GM12878 (cell line): ENCODE measurements around the gene B3GNT3. TPM values are rescaled to one million over a fixed set of nuclear protein-coding genes. Genes with fewer than 3 reads are reported as not detected.
A peak's percentile ranks its signal among the peaks of the same experiment; 100 is the strongest.

Experiments
- ATAC-seq: fragments of 200-7000 bp; cut with Tn5 transposase; 3 replicates; pipeline ENCODE4 v1.9.1; 2020; ENCODE audit warnings: mild to moderate bottlenecking, moderate library complexity
- BruUV-seq: library from RNA; stranded (reverse); fragments of 400-500 nt; replicated peaks from 2 replicates; lab custom pipeline; 2021; lab: Mats Ljungman, UMichigan
- CTCF ChIA-PET: fragments of 300-600 bp; sonication (Branson Sonifier 250); formaldehyde crosslinking; extraction: SDS; loops from one replicate; lab custom pipeline; 2021; ENCODE audit warnings: inconsistent platforms; lab: Yijun Ruan, JAX
- POLR2A ChIA-PET: fragments of 350-600 bp; formaldehyde crosslinking; extraction: SDS; loops from one replicate; lab custom pipeline; 2021; ENCODE audit warnings: inconsistent platforms; lab: Charles Lee
- RAD21 ChIA-PET: fragments of 300-600 bp; sonication (Branson Sonifier 250); formaldehyde crosslinking; loops from one replicate; lab custom pipeline; 2023; ENCODE audit warnings: antibody characterized with exemption; ENCODE audit not compliant: unreplicated experiment; lab: Charles Lee
- SMC1A ChIA-PET: fragments of 300-600 bp; sonication (Branson Sonifier 250); formaldehyde crosslinking; loops from one replicate; lab custom pipeline; 2023; ENCODE audit not compliant: unreplicated experiment, uncharacterized antibody; lab: Charles Lee
- DNase-seq: peaks from one replicate; pipeline ENCODE4 v3.0.0-alpha.2; 2011; ENCODE audit warnings: low read depth, low spot score
- FAIRE-seq: peaks from 3 replicates; lab custom pipeline; 2011; peaks lifted over from hg19 to GRCh38; lab: Jason Lieb, UNC
- H2AFZ ChIP-seq: 2 replicates; pipeline ENCODE4 v1.6.0; 2011; ENCODE audit warnings: low read depth, low read length, control low read depth; ENCODE audit not compliant: control insufficient read depth
- H3K27ac ChIP-seq: 2 replicates; pipeline ENCODE4 v1.5.1; 2011; ENCODE audit warnings: control low read depth; ENCODE audit not compliant: control insufficient read depth, insufficient read depth
- H3K27me3 ChIP-seq, 2 experiments: replicated peaks in 1 of 2; 2 replicates each; pipeline versions ENCODE4 v1.6.0 to v1.6.1; 2011; ENCODE audit warnings: low read length in 1 of 2; ENCODE audit not compliant: control insufficient read depth in 2 of 2, insufficient read depth in 2 of 2
- H3K36me3 ChIP-seq, 2 experiments: 2 replicates each; pipeline ENCODE4 v1.5.1; 2011; ENCODE audit warnings: low read length in 1 of 2; ENCODE audit not compliant: control insufficient read depth in 2 of 2, insufficient read depth in 2 of 2
- H3K4me1 ChIP-seq: 2 replicates; pipeline ENCODE4 v1.6.1; 2011; ENCODE audit warnings: mild to moderate bottlenecking, low read length, moderate library complexity, mixed read lengths; ENCODE audit not compliant: control insufficient read depth, insufficient read depth
- H3K4me2 ChIP-seq: 2 replicates; pipeline ENCODE4 v1.6.0; 2011; ENCODE audit warnings: control low read depth; ENCODE audit not compliant: control insufficient read depth, insufficient read depth
- H3K4me3 ChIP-seq: fragments of 200-600 bp; sonication (generic); 2 replicates; pipeline ENCODE4 v1.5.1; 2016
- H3K79me2 ChIP-seq: 2 replicates; pipeline ENCODE4 v1.6.0; 2011; ENCODE audit warnings: low read length; ENCODE audit not compliant: control insufficient read depth, insufficient read depth
- H3K9ac ChIP-seq: 2 replicates; pipeline ENCODE4 v1.8.0; 2011; ENCODE audit warnings: low read length, control low read depth, mixed read lengths; ENCODE audit not compliant: control insufficient read depth, insufficient read depth
- H3K9me3 ChIP-seq: replicated peaks from 3 replicates; pipeline ENCODE4 v1.5.1; 2011; ENCODE audit warnings: mild to moderate bottlenecking, low read length; ENCODE audit not compliant: control insufficient read depth, insufficient read depth
- H4K20me1 ChIP-seq: 2 replicates; pipeline ENCODE4 v1.6.0; 2011; ENCODE audit not compliant: control insufficient read depth, insufficient read depth
- CBFB ChIP-seq: IDR thresholded peaks from 2 replicates; pipeline ENCODE4 v1.6.1; 2016; ENCODE audit warnings: antibody characterized with exemption, low read depth
- CEBPB ChIP-seq, 2 experiments: fragments of 150-350 bp in 1 of 2; IDR thresholded peaks; 2 replicates each; pipeline ENCODE4 v1.6.1; 2012 to 2014; ENCODE audit warnings: low read depth in 2 of 2, low read length in 2 of 2, borderline replicate concordance in 1 of 2, inconsistent platforms in 1 of 2
- CHD2 ChIP-seq: IDR thresholded peaks from 2 replicates; pipeline ENCODE4 v1.6.1; 2011; ENCODE audit warnings: low read depth, low read length, improper control_type of control experiment, borderline replicate concordance
- EZH2 ChIP-seq: IDR thresholded peaks from 2 replicates; pipeline ENCODE4 v1.6.1; 2012; ENCODE audit warnings: low read depth, mild to moderate bottlenecking, control low read depth, inconsistent platforms, low read length, borderline replicate concordance; ENCODE audit not compliant: control insufficient read depth
- GABPA ChIP-seq: IDR thresholded peaks from 2 replicates; pipeline ENCODE4 v1.6.1; 2014; ENCODE audit warnings: antibody characterized with exemption, low read depth, mild to moderate bottlenecking, inconsistent platforms
- GATAD2B ChIP-seq: fragments of 450-650 bp; conservative IDR thresholded peaks from 2 replicates; pipeline ENCODE4 v1.6.1; 2017; ENCODE audit warnings: low read depth, mild to moderate bottlenecking, moderate library complexity
- HCFC1 ChIP-seq: fragments of 150-350 bp; IDR thresholded peaks from 2 replicates; pipeline ENCODE4 v1.6.1; 2014; ENCODE audit warnings: low read length
- HDGF ChIP-seq: fragments of 450-650 bp; IDR thresholded peaks from 2 replicates; pipeline ENCODE4 v1.6.1; 2016; ENCODE audit warnings: antibody characterized with exemption
- KDM1A ChIP-seq: fragments of 200-600 bp; sonication (generic); IDR thresholded peaks from 2 replicates; pipeline ENCODE4 v1.6.1; 2016; ENCODE audit warnings: borderline replicate concordance
- LARP7 ChIP-seq: fragments of 450-650 bp; IDR thresholded peaks from 2 replicates; pipeline ENCODE4 v1.6.1; 2017; ENCODE audit warnings: mild to moderate bottlenecking
- NR2F1 ChIP-seq: fragments of 450-650 bp; conservative IDR thresholded peaks from 2 replicates; pipeline ENCODE4 v1.6.1; 2017; ENCODE audit warnings: mild to moderate bottlenecking
- PAX8 ChIP-seq: fragments of 450-650 bp; IDR thresholded peaks from 2 replicates; pipeline ENCODE4 v1.6.1; 2017; ENCODE audit warnings: mild to moderate bottlenecking, moderate library complexity
- PKNOX1 ChIP-seq: fragments of 450-650 bp; IDR thresholded peaks from 2 replicates; pipeline ENCODE4 v1.6.1; 2016; ENCODE audit warnings: mild to moderate bottlenecking
- RAD21 ChIP-seq: IDR thresholded peaks from 2 replicates; pipeline ENCODE4 v1.6.1; 2011; ENCODE audit warnings: mild to moderate bottlenecking, low read depth, low read length, moderate library complexity; ENCODE audit not compliant: insufficient read depth
- SMAD1 ChIP-seq: fragments of 450-650 bp; IDR thresholded peaks from 2 replicates; pipeline ENCODE4 v1.6.1; 2018; ENCODE audit warnings: mild to moderate bottlenecking, low read depth; ENCODE audit not compliant: partially characterized antibody
- SMAD5 ChIP-seq: IDR thresholded peaks from 2 replicates; pipeline ENCODE4 v1.6.1; 2016; ENCODE audit warnings: antibody characterized with exemption, low read depth
- SP1 ChIP-seq: IDR thresholded peaks from one replicate; pipeline ENCODE4 v1.6.1; 2011; ENCODE audit warnings: low read depth, low read length
- SREBF2 ChIP-seq: IDR thresholded peaks from 2 replicates; pipeline ENCODE4 v1.6.1; 2012; ENCODE audit warnings: mild to moderate bottlenecking, low read length
- STAT1 ChIP-seq: fragments of 450-650 bp; conservative IDR thresholded peaks from 2 replicates; pipeline ENCODE4 v1.6.1; 2014; ENCODE audit warnings: antibody characterized with exemption, mild to moderate bottlenecking
- STAT3 ChIP-seq: IDR thresholded peaks from 2 replicates; pipeline ENCODE4 v1.6.1; 2011; ENCODE audit warnings: low read depth, low read length, improper control_type of control experiment
- SUPT20H ChIP-seq: IDR thresholded peaks from 2 replicates; pipeline ENCODE4 v1.6.1; 2011; ENCODE audit warnings: low read depth, mild to moderate bottlenecking, low read length, moderate library complexity, borderline replicate concordance; ENCODE audit not compliant: control insufficient read depth
- TCF7 ChIP-seq: IDR thresholded peaks from 2 replicates; pipeline ENCODE4 v1.6.1; 2014; ENCODE audit warnings: antibody characterized with exemption, borderline replicate concordance
- YBX1 ChIP-seq: fragments of 450-650 bp; IDR thresholded peaks from 2 replicates; pipeline ENCODE4 v1.6.1; 2016; ENCODE audit warnings: antibody characterized with exemption
- ZBED1 ChIP-seq: IDR thresholded peaks from 2 replicates; pipeline ENCODE4 v1.6.1; 2016; ENCODE audit warnings: borderline replicate concordance
- ZNF217 ChIP-seq: fragments of 450-650 bp; IDR thresholded peaks from 2 replicates; pipeline ENCODE4 v1.6.1; 2017; ENCODE audit warnings: antibody characterized with exemption, mild to moderate bottlenecking
- ZNF24 ChIP-seq: fragments of 450-650 bp; IDR thresholded peaks from 2 replicates; pipeline ENCODE4 v1.6.1; 2017; ENCODE audit warnings: antibody characterized with exemption, mild to moderate bottlenecking
- ZNF274 ChIP-seq: IDR thresholded peaks from one replicate; pipeline ENCODE4 v1.8.0; 2011; ENCODE audit not compliant: insufficient read length, insufficient read depth
- WGBS: methylation state at CpG from one replicate; pipeline ENCODE4 v1.1.6; 2016; ENCODE audit warnings: low lambda C conversion rate; ENCODE audit not compliant: insufficient replicate concordance, insufficient coverage; ENCODE audit errors: missing lambda C conversion rate; 5-methylcytosine and 5-hydroxymethylcytosine counted together
- in situ Hi-C: fragments of 300-500 bp; cut with MboI; formaldehyde crosslinking; loops from 9 replicates; pipeline ENCODE4 v1.14.3; 2018; ENCODE audit warnings: mixed read lengths
- intact Hi-C: fragments of 100-400 bp; cut with micrococcal nuclease; formaldehyde crosslinking; loops from one replicate; pipeline ENCODE4 v1.14.2; 2022; ENCODE audit not compliant: unreplicated experiment
- polyA plus RNA-seq, 11 experiments: library from polyadenylated mRNA; depleted of rRNA in 4 of 11; unstranded in 6 of 11; stranded (reverse) in 5 of 11; fragments of >200 nt; fragmentation: Nextera tagmentation in 4 of 11; fragmentation: Illumina TruSeq in 1 of 11; extraction: Ambion mirVana in 4 of 11; extraction: Trizol in 1 of 11; gene quantifications; 1 replicate in 1 of 11; 2 replicates in 10 of 11; pipeline versions ENCODE4 v1.2.1 to v1.2.3, GENCODE V29; 2011 to 2016; ENCODE audit warnings: inconsistent platforms in 2 of 11, missing spikeins in 2 of 11, low read depth in 1 of 11
- total RNA-seq, 4 experiments: library from RNA; depleted of rRNA in 3 of 4; stranded (reverse); fragments of >200 nt in 3 of 4; fragmentation: Illumina TruSeq in 1 of 4; extraction: Trizol in 1 of 4; gene quantifications; 2 replicates each; pipeline versions ENCODE4 v1.2.1 to v1.2.3, GENCODE V29; 2013 to 2021

The B3GNT3 gene
- total and polyA plus RNA-seq, 10 of the 15 experiments (the other 5 are each of a cell fraction or from before 2014, with no cell fraction given), result not detected

DNA sequence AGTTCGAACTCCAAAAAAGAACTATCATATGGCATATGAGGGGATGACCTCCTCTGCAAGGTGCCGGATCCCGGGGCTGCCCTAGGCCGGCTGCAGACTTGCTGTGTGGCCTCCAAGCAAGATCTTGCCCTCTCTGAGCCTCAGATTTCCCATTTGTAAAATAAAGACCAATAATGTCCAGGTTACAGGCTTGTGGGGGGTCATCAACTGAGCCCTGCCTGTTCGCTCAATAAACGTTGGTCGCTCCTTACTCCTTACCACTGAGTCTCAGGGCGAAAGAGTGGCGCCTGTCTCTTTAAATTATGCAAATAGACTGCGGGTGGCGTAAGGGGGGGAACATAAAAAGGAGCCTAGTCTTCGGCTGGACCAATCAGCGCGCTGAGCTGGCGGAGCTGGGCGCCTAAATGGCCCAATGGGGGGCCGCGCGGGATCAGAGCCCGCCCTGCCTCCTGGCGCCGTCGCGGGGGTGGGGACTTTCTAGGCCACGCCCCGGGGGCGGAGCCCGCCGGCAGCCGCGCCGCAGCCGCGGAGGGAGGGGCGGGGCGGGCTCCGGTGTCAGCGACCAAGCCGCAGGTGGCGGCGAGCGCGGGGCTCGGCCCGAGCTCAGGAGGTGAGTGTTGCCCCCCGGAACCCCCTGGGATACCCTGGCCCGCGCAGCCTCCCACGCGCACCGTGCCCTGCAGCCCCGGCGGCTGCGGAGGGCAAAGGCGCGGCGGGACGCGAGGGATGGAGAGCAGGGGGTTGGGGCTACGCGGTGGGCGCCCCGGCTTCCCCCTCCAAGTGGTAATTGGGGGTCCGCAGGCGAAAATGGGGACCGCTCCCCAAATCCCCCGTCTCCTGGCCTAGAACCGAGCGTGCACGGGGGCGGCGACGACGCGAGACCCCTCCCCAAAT, 47.5 kb upstream of the B3GNT3 start:
- no peaks in the 10 kb centered on the region for H4K20me1 ChIP-seq
- CTCF ChIA-PET, result interaction anchor here (0.8 to 1.5 kb wide), 3 partner anchors 9 to 44 kb away, joined by 3 to 4 read pairs (median 3); partner anchors contain the start of gene MAP1S
- H3K4me1 ChIP-seq, result peaks cover 23% of the 10 kb centered on the region
- RAD21 ChIA-PET, result interaction anchor here (0.7 to 1.6 kb wide), 5 partner anchors 8 to 112 kb away, joined by 3 to 7 read pairs (median 3); partner anchors contain the start of gene RPL18A
- no TSS peak for BruUV-seq
- H3K79me2 ChIP-seq, result peaks cover 34% of the 10 kb centered on the region
- in situ Hi-C loops, result no loop called here
- SMC1A ChIA-PET, result interaction anchor here (0.6 to 1.7 kb wide), 5 partner anchors 8 to 28 kb away, joined by 3 to 7 read pairs (median 4); partner anchors contain the start of gene MAP1S
- intact Hi-C loops, result no loop called here
- FAIRE-seq, result peak; percentile 78
- no peaks in the 10 kb centered on the region for H3K36me3 ChIP-seq
- peak overlapping the region; percentile 89 for H2AFZ ChIP-seq
- H3K27ac ChIP-seq, result peak overlapping the region; percentile 55
- H3K9ac ChIP-seq, result peak overlapping the region; percentile 64
- peak; percentile 68 for DNase-seq
- no peaks in the 10 kb centered on the region for H3K27me3 ChIP-seq
- no peaks in the 10 kb centered on the region for H3K9me3 ChIP-seq
- peak overlapping the region; percentile 98 for H3K4me2 ChIP-seq
- H3K4me3 ChIP-seq, result peak overlapping the region; percentile 77
- peak; percentile 87 for ATAC-seq
- POLR2A ChIA-PET, result interaction anchor here (0.6 to 1.7 kb wide), 7 partner anchors 8 to 106 kb away, joined by 3 to 6 read pairs (median 4); partner anchors contain the start of gene MAP1S
- WGBS, result 4% methylated on average over 73 of the region's 75 CpGs
- TF ChIP-seq KDM1A (peak; percentile 97), SMAD5 (no peak), GABPA (no peak), SUPT20H (no peak), RAD21 (no peak), TCF7 (no peak), PKNOX1 (peak; percentile 95), ZNF24 (no peak), LARP7 (peak; percentile 68), CHD2 (peak; percentile 74; the same call in 1 of the 2 replicates), SP1 (peak; percentile 95), EZH2 (no peak), GATAD2B (peak; percentile 89), HCFC1 (no peak), STAT3 (no peak), SMAD1 (no peak), STAT1 (no peak), ZNF274 (no peak), SREBF2 (no peak), YBX1 (no peak), PAX8 (no peak), ZNF217 (peak; percentile 93), HDGF (no peak), CBFB (no peak), ZBED1 (no peak), CEBPB (IDR thresholded peaks at IDR 0.05; ENCODE audit: borderline replicate concordance in 1 of 2, low read depth in 2 of 2, low read length in 2 of 2) (no peak), NR2F1 (peak; percentile 64)
